GM12865 (cell line): ENCODE measurements around the gene PTPRZ1.

ENCODE experiments used
- DNase-seq: peaks from one replicate; pipeline ENCODE4 v3.0.0; 2010; ENCODE audit warnings: low read depth
- H3K4me3 ChIP-seq: 2 replicates; pipeline ENCODE4 v1.5.1; 2011; ENCODE audit warnings: mild to moderate bottlenecking, low read depth, low read length, control low read depth
- TF ChIP-seq, protein P1 (sequence below): IDR thresholded peaks from 2 replicates; pipeline ENCODE4 v1.5.1; 2011; ENCODE audit warnings: low read length, control low read depth, low read depth, inconsistent platforms; ENCODE audit not compliant: insufficient read depth; ENCODE audit errors: missing control alignments

PTPRZ1 gene

GRCh38 chr7:121932768-121933167, 59.8 kb downstream of the PTPRZ1 start:
- TF ChIP-seq, protein P1, sequence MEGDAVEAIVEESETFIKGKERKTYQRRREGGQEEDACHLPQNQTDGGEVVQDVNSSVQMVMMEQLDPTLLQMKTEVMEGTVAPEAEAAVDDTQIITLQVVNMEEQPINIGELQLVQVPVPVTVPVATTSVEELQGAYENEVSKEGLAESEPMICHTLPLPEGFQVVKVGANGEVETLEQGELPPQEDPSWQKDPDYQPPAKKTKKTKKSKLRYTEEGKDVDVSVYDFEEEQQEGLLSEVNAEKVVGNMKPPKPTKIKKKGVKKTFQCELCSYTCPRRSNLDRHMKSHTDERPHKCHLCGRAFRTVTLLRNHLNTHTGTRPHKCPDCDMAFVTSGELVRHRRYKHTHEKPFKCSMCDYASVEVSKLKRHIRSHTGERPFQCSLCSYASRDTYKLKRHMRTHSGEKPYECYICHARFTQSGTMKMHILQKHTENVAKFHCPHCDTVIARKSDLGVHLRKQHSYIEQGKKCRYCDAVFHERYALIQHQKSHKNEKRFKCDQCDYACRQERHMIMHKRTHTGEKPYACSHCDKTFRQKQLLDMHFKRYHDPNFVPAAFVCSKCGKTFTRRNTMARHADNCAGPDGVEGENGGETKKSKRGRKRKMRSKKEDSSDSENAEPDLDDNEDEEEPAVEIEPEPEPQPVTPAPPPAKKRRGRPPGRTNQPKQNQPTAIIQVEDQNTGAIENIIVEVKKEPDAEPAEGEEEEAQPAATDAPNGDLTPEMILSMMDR, result no peak
- no peak overlapping the region for H3K4me3 ChIP-seq
- no peak for DNase-seq

DNA sequence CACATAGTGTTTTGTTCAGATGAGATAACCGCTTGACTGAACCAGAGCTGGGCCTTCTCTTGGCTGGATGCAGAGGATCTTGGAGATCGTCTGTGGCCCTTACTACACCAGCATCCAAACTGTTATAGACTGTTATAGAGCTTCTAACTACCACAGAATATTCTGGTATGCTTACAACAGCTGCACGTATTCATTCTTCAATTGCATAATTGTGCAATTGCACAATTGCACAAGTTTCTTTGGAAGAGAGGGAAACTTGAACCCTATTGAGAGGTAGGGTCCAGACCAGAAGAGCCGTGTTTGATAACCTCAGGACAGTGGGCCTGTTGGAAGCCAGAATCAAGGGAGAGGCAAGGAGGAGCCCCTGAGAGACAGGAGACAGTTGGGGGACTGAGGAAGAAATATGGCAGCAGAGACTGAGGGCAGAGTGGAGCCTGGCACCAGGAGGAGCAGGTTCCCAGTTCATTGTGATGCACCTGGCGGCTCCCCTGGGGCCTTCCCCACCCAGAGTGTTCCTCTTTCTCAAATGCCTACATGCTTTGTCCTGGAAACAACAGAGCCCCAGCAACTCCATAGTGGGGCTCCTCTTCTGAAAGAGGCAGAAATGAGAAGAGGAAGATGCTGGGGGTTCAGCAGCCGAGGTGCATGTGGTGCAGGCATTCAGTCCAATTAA, 64.1 kb downstream of the PTPRZ1 start:
- H3K4me3 ChIP-seq, result no peak overlapping the region
- DNase-seq, result no peak
- TF ChIP-seq, protein P1, result no peak

GRCh38 chr7:121938429-121938996, 65.6 kb downstream of the PTPRZ1 start:
- no peak for DNase-seq
- H3K4me3 ChIP-seq, result no peak overlapping the region
- TF ChIP-seq, protein P1, result no peak

- TF ChIP-seq, protein P1, result no peak
- DNase-seq, result no peak
- H3K4me3 ChIP-seq, result no peak overlapping the region
These were observed 68.0 kb downstream of the PTPRZ1 start for GRCh38 chr7:121940918-121941317.

DNA sequence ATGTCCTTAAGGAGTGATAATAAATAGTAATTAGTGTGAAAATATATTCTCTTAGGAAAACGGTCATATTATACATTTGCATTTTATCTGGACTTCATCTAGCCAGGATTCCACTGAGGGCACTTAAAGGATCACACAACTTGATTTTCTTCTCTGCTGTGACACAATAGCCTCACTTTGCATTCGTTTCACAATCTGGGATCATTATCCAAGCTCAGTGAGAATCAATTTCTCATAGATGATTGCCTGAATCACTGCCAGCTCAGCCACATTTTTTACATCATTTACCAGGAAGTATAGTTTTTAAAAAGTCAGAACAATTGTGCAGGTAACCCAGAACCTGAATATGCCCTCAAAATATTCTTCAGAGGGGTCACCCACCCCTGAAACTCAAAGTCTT, 68.9 kb downstream of the PTPRZ1 start:
- DNase-seq, result no peak
- TF ChIP-seq, protein P1, result no peak
- H3K4me3 ChIP-seq, result no peak overlapping the region

DNA sequence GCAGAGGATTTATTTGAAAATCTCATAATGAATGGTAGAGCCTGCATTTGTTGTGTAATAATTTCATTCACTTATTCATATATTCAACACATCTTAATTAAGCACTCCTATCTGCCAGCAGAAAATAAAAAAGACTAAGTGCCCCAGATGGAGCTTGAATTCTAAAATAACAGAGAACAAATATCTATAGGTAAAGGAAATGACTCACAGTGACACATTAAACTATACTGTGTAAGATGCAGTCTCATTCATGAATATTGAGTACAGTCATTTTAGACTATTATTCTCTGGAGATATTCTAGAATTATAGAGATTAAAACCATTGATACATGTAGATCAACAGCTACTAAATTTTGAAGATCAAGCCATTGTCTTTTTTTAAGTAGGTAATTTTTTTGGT, 72.1 kb downstream of the PTPRZ1 start:
- DNase-seq, result no peak
- H3K4me3 ChIP-seq, result no peak overlapping the region
- TF ChIP-seq, protein P1, result no peak
